H9 (cell line): ENCODE measurements around the gene PDS5B. TPM values are rescaled to one million over a fixed set of nuclear protein-coding genes. Genes with fewer than 3 reads are reported as not detected.

Source experiments
- DNase-seq: peaks from one replicate; pipeline ENCODE4 v3.0.0-alpha.2; 2017
- H2AFZ ChIP-seq: one replicate; pipeline ENCODE4 v1.6.1; 2013; ENCODE audit warnings: mild to moderate bottlenecking, low read length, control low read depth, moderate library complexity
- H2AK5ac ChIP-seq: 2 replicates; pipeline ENCODE4 v1.6.1; 2013; ENCODE audit warnings: low read length, control low read depth, mixed read lengths; ENCODE audit not compliant: insufficient read length
- H2BK120ac ChIP-seq: one replicate; pipeline ENCODE4 v1.6.1; 2013; ENCODE audit warnings: low read depth, mild to moderate bottlenecking, low read length, control low read depth, inconsistent platforms; ENCODE audit not compliant: poor library complexity, severe bottlenecking
- H2BK12ac ChIP-seq: 2 replicates; pipeline ENCODE4 v1.6.1; 2013; ENCODE audit warnings: low read length, control low read depth, mixed read lengths, low read depth; ENCODE audit not compliant: insufficient read length
- H2BK15ac ChIP-seq: 2 replicates; pipeline ENCODE4 v1.6.1; 2013; ENCODE audit warnings: low read depth, low read length, control low read depth
- H2BK20ac ChIP-seq: one replicate; pipeline ENCODE4 v1.6.1; 2013; ENCODE audit warnings: low read depth, mild to moderate bottlenecking, low read length, control low read depth, inconsistent platforms; ENCODE audit not compliant: poor library complexity, severe bottlenecking
- H2BK5ac ChIP-seq: 2 replicates; pipeline ENCODE4 v1.6.1; 2013; ENCODE audit warnings: low read length, control low read depth, mixed read lengths; ENCODE audit not compliant: insufficient read length
- H3K14ac ChIP-seq: 2 replicates; pipeline ENCODE4 v1.6.1; 2013; ENCODE audit warnings: low read length, control low read depth; ENCODE audit not compliant: insufficient read depth
- H3K18ac ChIP-seq: 2 replicates; pipeline ENCODE4 v1.6.1; 2013; ENCODE audit warnings: low read depth, mild to moderate bottlenecking, mixed read lengths, low read length, control low read depth; ENCODE audit not compliant: insufficient read length
- H3K23ac ChIP-seq: 2 replicates; pipeline ENCODE4 v1.6.1; 2013; ENCODE audit warnings: low read length, control low read depth, mixed read lengths, low read depth; ENCODE audit not compliant: insufficient read length
- H3K23me2 ChIP-seq: 2 replicates; pipeline ENCODE4 v1.6.1; 2013; ENCODE audit warnings: low read depth, mild to moderate bottlenecking, mixed read lengths, low read length, control low read depth; ENCODE audit not compliant: insufficient read length, poor library complexity, severe bottlenecking
- H3K27ac ChIP-seq: 2 replicates; pipeline ENCODE4 v1.5.1; 2013; ENCODE audit warnings: low read length, control low read depth, mixed read lengths, low read depth; ENCODE audit not compliant: insufficient read length
- H3K27me3 ChIP-seq: 2 replicates; pipeline ENCODE4 v1.6.1; 2013; ENCODE audit warnings: low read length, control low read depth, inconsistent platforms; ENCODE audit not compliant: insufficient read depth
- H3K4ac ChIP-seq: 2 replicates; pipeline ENCODE4 v1.6.1; 2013; ENCODE audit warnings: low read depth, mild to moderate bottlenecking, control low read depth, inconsistent platforms, low read length, moderate library complexity
- H3K4me1 ChIP-seq: 2 replicates; pipeline ENCODE4 v1.6.1; 2013; ENCODE audit warnings: low read length, control low read depth, inconsistent platforms; ENCODE audit not compliant: insufficient read depth
- H3K4me2 ChIP-seq: 2 replicates; pipeline ENCODE4 v1.6.1; 2013; ENCODE audit warnings: low read length, control low read depth, mixed read lengths; ENCODE audit not compliant: insufficient read length, insufficient read depth
- H3K56ac ChIP-seq: 2 replicates; pipeline ENCODE4 v1.6.1; 2013; ENCODE audit warnings: low read depth, mild to moderate bottlenecking, mixed read lengths, low read length, control low read depth; ENCODE audit not compliant: insufficient read length
- H3K79me1 ChIP-seq: 2 replicates; pipeline ENCODE4 v1.6.1; 2013; ENCODE audit warnings: low read depth, mild to moderate bottlenecking, moderate library complexity, low read length, control low read depth, inconsistent platforms; ENCODE audit not compliant: insufficient read depth, poor library complexity, severe bottlenecking
- H3K79me2 ChIP-seq: 2 replicates; pipeline ENCODE4 v1.6.1; 2013; ENCODE audit warnings: low read length, control low read depth, inconsistent platforms; ENCODE audit not compliant: insufficient read depth
- H3K9ac ChIP-seq: 2 replicates; pipeline ENCODE4 v1.6.1; 2013; ENCODE audit warnings: low read length, control low read depth, mixed read lengths; ENCODE audit not compliant: insufficient read length; ENCODE audit errors: extremely low read depth
- H3K9me3 ChIP-seq: one replicate; pipeline ENCODE4 v1.6.1; 2013; ENCODE audit warnings: low read depth, low read length, inconsistent platforms; ENCODE audit not compliant: control insufficient read depth
- H3T11ph ChIP-seq: one replicate; pipeline ENCODE4 v1.6.1; 2013; ENCODE audit warnings: mild to moderate bottlenecking, low read length, control low read depth, inconsistent platforms
- H4K20me1 ChIP-seq: one replicate; pipeline ENCODE4 v1.6.1; 2013; ENCODE audit not compliant: control insufficient read depth, insufficient read length, insufficient read depth
- H4K5ac ChIP-seq: 2 replicates; pipeline ENCODE4 v1.6.1; 2013; ENCODE audit warnings: low read depth, mild to moderate bottlenecking, mixed read lengths, low read length, control low read depth; ENCODE audit not compliant: insufficient read length
- H4K8ac ChIP-seq: replicated peaks from 2 replicates; pipeline ENCODE4 v1.6.1; 2013; ENCODE audit warnings: low read length, control low read depth, mixed read lengths, low read depth; ENCODE audit not compliant: insufficient read length
- H4K91ac ChIP-seq: 2 replicates; pipeline ENCODE4 v1.6.1; 2013; ENCODE audit warnings: low read depth, mild to moderate bottlenecking, moderate library complexity, mixed read lengths, low read length, control low read depth; ENCODE audit not compliant: insufficient read length
- H3K27ac Mint-ChIP-seq, 3 experiments: 2 replicates in 2 of 3; 3 replicates in 1 of 3; pipeline ENCODE4 v1.8.0; 2020 to 2021; ENCODE audit warnings: mixed read lengths in 3 of 3, mild to moderate bottlenecking in 1 of 3, moderate library complexity in 1 of 3
- H3K27me3 Mint-ChIP-seq: 2 replicates; pipeline ENCODE4 v1.8.0; 2021; ENCODE audit warnings: low read depth, mild to moderate bottlenecking, moderate library complexity, mixed read lengths
- H3K36me3 Mint-ChIP-seq, 3 experiments: 2 replicates in 2 of 3; 3 replicates in 1 of 3; pipeline ENCODE4 v1.8.0; 2020 to 2021; ENCODE audit warnings: low read depth in 3 of 3, mixed read lengths in 3 of 3; ENCODE audit not compliant: insufficient read depth in 1 of 3
- H3K4me1 Mint-ChIP-seq, 2 experiments: 2 replicates each; pipeline ENCODE4 v1.8.0; 2020; ENCODE audit warnings: mixed read lengths in 2 of 2
- H3K4me3 Mint-ChIP-seq, 2 experiments: 2 replicates in 1 of 2; 3 replicates in 1 of 2; pipeline ENCODE4 v1.8.0; 2020 to 2021; ENCODE audit warnings: mild to moderate bottlenecking in 2 of 2, mixed read lengths in 2 of 2, moderate library complexity in 1 of 2
- H3K9me3 Mint-ChIP-seq, 2 experiments: 2 replicates in 1 of 2; 3 replicates in 1 of 2; pipeline ENCODE4 v1.8.0; 2020; ENCODE audit warnings: mild to moderate bottlenecking in 2 of 2, mixed read lengths in 2 of 2, moderate library complexity in 1 of 2
- WGBS: extraction: QIAGEN DNeasy Blood & Tissue Kit; methylation state at CpG from one replicate; pipeline ENCODE4 v1.1.7; 2013; ENCODE audit warnings: missing lambda C conversion rate, low lambda C conversion rate, mixed read lengths; ENCODE audit not compliant: insufficient read length; ENCODE audit errors: extremely low coverage; 5-methylcytosine and 5-hydroxymethylcytosine counted together
- total RNA-seq: library from RNA; stranded (reverse); gene quantifications from 2 replicates; pipeline ENCODE4 v1.2.1, GENCODE V29; 2021
- TF ChIP-seq, protein P1 (sequence below): fragments of 200-600 bp; sonication (generic); conservative IDR thresholded peaks from 3 replicates; pipeline ENCODE4 v1.8.0; 2021; ENCODE audit warnings: antibody characterized with exemption, mild to moderate bottlenecking

The PDS5B gene
- total RNA-seq, 1 experiment from 2014 or later, result 50.0 TPM

DNA sequence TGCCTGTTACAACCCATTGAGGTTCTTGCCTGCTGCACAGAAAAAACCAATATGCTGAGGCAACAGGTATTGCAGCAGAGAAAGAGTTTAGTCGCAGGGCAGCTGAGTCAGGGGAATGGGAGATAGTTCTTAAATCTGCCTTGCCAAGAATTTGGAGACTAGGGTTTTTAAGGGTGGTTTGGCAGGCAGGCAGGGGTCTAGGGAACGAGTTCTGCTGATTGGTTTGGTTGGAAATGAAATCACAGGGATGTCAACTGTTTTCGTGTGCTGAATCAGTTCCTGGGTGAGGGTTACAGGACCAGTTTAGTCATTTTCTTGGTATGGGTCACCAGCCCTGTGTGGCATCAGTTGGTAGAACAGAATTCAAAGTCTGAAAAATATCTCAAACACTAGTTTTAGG lies 36.6 kb downstream of the PDS5B start:
- no peak for DNase-seq
- H4K20me1 ChIP-seq, result no peaks in the 10 kb centered on the region
- no peak overlapping the region for H3K56ac ChIP-seq
- no peak overlapping the region for H3K27ac ChIP-seq
- no peak overlapping the region for H3K4me3 Mint-ChIP-seq
- H2AFZ ChIP-seq, result no peak overlapping the region
- no peak overlapping the region for H4K8ac ChIP-seq
- H3K18ac ChIP-seq, result no peak overlapping the region
- peaks cover 15% of the 10 kb centered on the region; the same call in 1 of the 2 replicates for H3K79me2 ChIP-seq
- H3K9me3 Mint-ChIP-seq, result peaks cover 33 to 42% of the 10 kb centered on the region in 2 experiments
- H3K4me1 ChIP-seq, result peaks cover 1% of the 10 kb centered on the region; the same call in 1 of the 2 replicates
- peaks cover 12% of the 10 kb centered on the region for H3K9me3 ChIP-seq
- H2BK15ac ChIP-seq, result no peak overlapping the region
- peaks cover 24 to 35% (median 30%) of the 10 kb centered on the region in 3 experiments for H3K36me3 Mint-ChIP-seq
- no peak overlapping the region for H3K9ac ChIP-seq
- H3K23me2 ChIP-seq, result no peaks in the 10 kb centered on the region
- no peak overlapping the region for H3K4me2 ChIP-seq
- H3K4me1 Mint-ChIP-seq, result peaks cover 16 to 21% of the 10 kb centered on the region in 2 experiments
- no peak overlapping the region for H4K5ac ChIP-seq
- H3K4ac ChIP-seq, result no peak overlapping the region
- no peak overlapping the region for H4K91ac ChIP-seq
- H2BK12ac ChIP-seq, result no peak overlapping the region
- H2BK120ac ChIP-seq, result no peak overlapping the region
- no peak overlapping the region for H3K27ac Mint-ChIP-seq
- WGBS, result no CpG with 5 or more reads among the region's 3 CpGs
- H2BK5ac ChIP-seq, result no peak overlapping the region
- H3K79me1 ChIP-seq, result peaks cover 3% of the 10 kb centered on the region
- no peak overlapping the region for H2BK20ac ChIP-seq
- H3K23ac ChIP-seq, result no peak overlapping the region
- H3K14ac ChIP-seq, result no peak overlapping the region
- no peak overlapping the region for H2AK5ac ChIP-seq
- no peaks in the 10 kb centered on the region for H3K27me3 Mint-ChIP-seq
- H3T11ph ChIP-seq, result no peak overlapping the region
- TF ChIP-seq, protein P1, sequence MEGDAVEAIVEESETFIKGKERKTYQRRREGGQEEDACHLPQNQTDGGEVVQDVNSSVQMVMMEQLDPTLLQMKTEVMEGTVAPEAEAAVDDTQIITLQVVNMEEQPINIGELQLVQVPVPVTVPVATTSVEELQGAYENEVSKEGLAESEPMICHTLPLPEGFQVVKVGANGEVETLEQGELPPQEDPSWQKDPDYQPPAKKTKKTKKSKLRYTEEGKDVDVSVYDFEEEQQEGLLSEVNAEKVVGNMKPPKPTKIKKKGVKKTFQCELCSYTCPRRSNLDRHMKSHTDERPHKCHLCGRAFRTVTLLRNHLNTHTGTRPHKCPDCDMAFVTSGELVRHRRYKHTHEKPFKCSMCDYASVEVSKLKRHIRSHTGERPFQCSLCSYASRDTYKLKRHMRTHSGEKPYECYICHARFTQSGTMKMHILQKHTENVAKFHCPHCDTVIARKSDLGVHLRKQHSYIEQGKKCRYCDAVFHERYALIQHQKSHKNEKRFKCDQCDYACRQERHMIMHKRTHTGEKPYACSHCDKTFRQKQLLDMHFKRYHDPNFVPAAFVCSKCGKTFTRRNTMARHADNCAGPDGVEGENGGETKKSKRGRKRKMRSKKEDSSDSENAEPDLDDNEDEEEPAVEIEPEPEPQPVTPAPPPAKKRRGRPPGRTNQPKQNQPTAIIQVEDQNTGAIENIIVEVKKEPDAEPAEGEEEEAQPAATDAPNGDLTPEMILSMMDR, result no peak
- no peaks in the 10 kb centered on the region for H3K27me3 ChIP-seq
